OCI-LY3 (cell line): ENCODE data around the gene CDH5.

Experiments
- H2AFZ ChIP-seq: fragments of 200-600, 300-600 bp; shearing (Covaris generic); 2 replicates; pipeline ENCODE4 v1.6.0; 2014; ENCODE audit warnings: antibody characterized with exemption, low read depth, low read length
- H3K27ac ChIP-seq: fragments of 200-600, 300-600 bp; sonication (generic); 2 replicates; pipeline ENCODE4 v1.5.1; 2014; ENCODE audit warnings: mild to moderate bottlenecking, low read length, moderate library complexity, mixed read lengths
- H3K27me3 ChIP-seq: fragments of 200-600, 300-600 bp; sonication (generic); 2 replicates; pipeline ENCODE4 v1.6.1; 2014; ENCODE audit warnings: low read depth, low read length, mixed read lengths
- H3K36me3 ChIP-seq: fragments of 200-600, 300-600 bp; sonication (generic); replicated peaks from 2 replicates; pipeline ENCODE3; 2014; ENCODE audit warnings: low read depth, low read length, mixed read lengths
- H3K4me1 ChIP-seq: fragments of 300-600, 200-600 bp; sonication (generic); 2 replicates; pipeline ENCODE4 v1.6.1; 2014; ENCODE audit warnings: low read length, mixed read lengths
- H3K4me2 ChIP-seq: fragments of 200-600, 300-600 bp; sonication (generic); 2 replicates; pipeline ENCODE4 v1.6.1; 2014; ENCODE audit warnings: low read length, mixed read lengths
- H3K4me3 ChIP-seq: fragments of 300-600, 200-600 bp; sonication (generic); 2 replicates; pipeline ENCODE4 v1.5.1; 2014; ENCODE audit warnings: antibody characterized with exemption, mild to moderate bottlenecking, low read length, moderate library complexity
- H3K79me2 ChIP-seq: fragments of 300-600, 200-600 bp; shearing (Covaris generic); 2 replicates; pipeline ENCODE4 v1.6.1; 2014; ENCODE audit warnings: mild to moderate bottlenecking, low read length, mixed read lengths
- H3K9ac ChIP-seq: fragments of 300-600, 200-600 bp; shearing (Covaris generic); 2 replicates; pipeline ENCODE4 v1.6.0; 2014; ENCODE audit warnings: mild to moderate bottlenecking, low read length, moderate library complexity
- H3K9me3 ChIP-seq: fragments of 200-600, 300-600 bp; shearing (Covaris generic); 2 replicates; pipeline ENCODE4 v1.6.1; 2014; ENCODE audit warnings: low read length, mixed read lengths; ENCODE audit not compliant: insufficient read depth
- H4K20me1 ChIP-seq: fragments of 200-600, 300-600 bp; sonication (generic); 2 replicates; pipeline ENCODE4 v1.6.1; 2016; ENCODE audit warnings: low read length, mixed read lengths; ENCODE audit not compliant: insufficient read depth
- CTCF ChIP-seq: fragments of 200-600, 300-600 bp; sonication (generic); IDR thresholded peaks from 2 replicates; pipeline ENCODE4 v1.5.1; 2014; ENCODE audit warnings: antibody characterized with exemption, low read length, low read depth
- EZH2phosphoT487 ChIP-seq: fragments of 200-600 bp; shearing (Covaris generic); IDR thresholded peaks from 2 replicates; pipeline ENCODE4 v1.6.1; 2018; ENCODE audit warnings: antibody characterized with exemption, mixed run types, low read depth

CDH5 gene

GRCh38 chr16:66374176-66374575 lies 7.7 kb downstream of the CDH5 start:
- Histone ChIP-seq H3K4me3 (no peak overlapping the region), H3K36me3 (no peaks in the 10 kb centered on the region), H3K27me3 (no peaks in the 10 kb centered on the region), H3K27ac (no peak overlapping the region), H2AFZ (no peak overlapping the region), H3K9ac (no peak overlapping the region), H3K4me2 (no peak overlapping the region), H3K9me3 (no peaks in the 10 kb centered on the region), H3K4me1 (peaks cover 3% of the 10 kb centered on the region), H3K79me2 (no peaks in the 10 kb centered on the region), H4K20me1 (no peaks in the 10 kb centered on the region)
- TF ChIP-seq CTCF (no peak), EZH2phosphoT487 (no peak)

- no peak overlapping the region for H3K27ac ChIP-seq
- no peak overlapping the region for H3K4me3 ChIP-seq
- H3K27me3 ChIP-seq: no peaks in the 10 kb centered on the region
- no peaks in the 10 kb centered on the region for H3K4me1 ChIP-seq
- TF ChIP-seq CTCF: no peak
- TF ChIP-seq EZH2phosphoT487: no peak
- H3K36me3 ChIP-seq: no peaks in the 10 kb centered on the region
- no peaks in the 10 kb centered on the region for H3K9me3 ChIP-seq
- no peak overlapping the region for H2AFZ ChIP-seq
- no peak overlapping the region for H3K4me2 ChIP-seq
- H3K79me2 ChIP-seq: no peaks in the 10 kb centered on the region
- H4K20me1 ChIP-seq: no peaks in the 10 kb centered on the region
- no peak overlapping the region for H3K9ac ChIP-seq
Observed at GRCh38 chr16:66375451-66375850, 9.0 kb downstream of the CDH5 start.

- no peak overlapping the region for H3K27ac ChIP-seq
- no peak overlapping the region for H3K4me3 ChIP-seq
- no peaks in the 10 kb centered on the region for H3K79me2 ChIP-seq
- H4K20me1 ChIP-seq: no peaks in the 10 kb centered on the region
- no peaks in the 10 kb centered on the region for H3K9me3 ChIP-seq
- H3K4me2 ChIP-seq: no peak overlapping the region
- TF ChIP-seq CTCF (no peak), EZH2phosphoT487 (no peak)
- no peak overlapping the region for H2AFZ ChIP-seq
- H3K4me1 ChIP-seq: no peaks in the 10 kb centered on the region
- no peak overlapping the region for H3K9ac ChIP-seq
- no peaks in the 10 kb centered on the region for H3K36me3 ChIP-seq
- H3K27me3 ChIP-seq: no peaks in the 10 kb centered on the region
Observed at GRCh38 chr16:66376114-66376513, 9.6 kb downstream of the CDH5 start.

- Histone ChIP-seq H3K4me2 (no peak overlapping the region), H3K27ac (no peak overlapping the region), H3K4me3 (no peak overlapping the region), H3K27me3 (no peaks in the 10 kb centered on the region), H3K79me2 (no peaks in the 10 kb centered on the region), H3K4me1 (no peaks in the 10 kb centered on the region), H3K36me3 (no peaks in the 10 kb centered on the region), H2AFZ (no peak overlapping the region), H3K9me3 (no peaks in the 10 kb centered on the region), H3K9ac (no peak overlapping the region), H4K20me1 (no peaks in the 10 kb centered on the region)
- no peak for TF ChIP-seq CTCF
- no peak for TF ChIP-seq EZH2phosphoT487
Observed at GRCh38 chr16:66376577-66377305, 10.2 kb downstream of the CDH5 start.
